Activated B cell treated with CpG ODN at 0.5 μM for 24 hours (primary cell): ENCODE measurements around the gene POTED. TPM values are rescaled to one million over a fixed set of nuclear protein-coding genes. Genes with fewer than 3 reads are reported as not detected.
"Not testable (repeated sequence)": the region's sequence is repeated elsewhere in the genome, so short reads cannot be mapped to it uniquely, and the experiment has no call there.

Experiments used
- ATAC-seq: fragments of 200-7000 bp; cut with Tn5 transposase; one replicate; pipeline ENCODE4 v1.10.0; 2021; ENCODE audit warnings: low read depth, mild to moderate bottlenecking, moderate library complexity
- CTCF ChIA-PET: fragments of 350-600 bp; sonication (Branson Sonifier 250); formaldehyde crosslinking; loops from one replicate; lab custom pipeline; 2021; ENCODE audit warnings: antibody characterized with exemption; lab: Charles Lee
- POLR2A ChIA-PET: fragments of 350-600 bp; sonication (Branson Sonifier 250); formaldehyde crosslinking; loops from one replicate; lab custom pipeline; 2021; ENCODE audit warnings: antibody characterized with exemption; lab: Charles Lee
- DNase-seq: peaks from one replicate; pipeline ENCODE4 v3.0.0; 2022
- H3K27ac Mint-ChIP-seq: one replicate; pipeline ENCODE4 v1.8.0; 2020; ENCODE audit warnings: mixed read lengths
- H3K27me3 Mint-ChIP-seq: one replicate; pipeline ENCODE4 v1.8.0; 2021; ENCODE audit warnings: mixed read lengths
- H3K36me3 Mint-ChIP-seq: one replicate; pipeline ENCODE4 v1.8.0; 2021; ENCODE audit warnings: low read depth, mixed read lengths
- H3K4me1 Mint-ChIP-seq: one replicate; pipeline ENCODE4 v1.8.0; 2021; ENCODE audit warnings: mixed read lengths
- H3K4me3 Mint-ChIP-seq: one replicate; pipeline ENCODE4 v1.8.0; 2020; ENCODE audit warnings: mild to moderate bottlenecking, mixed read lengths
- H3K9me3 Mint-ChIP-seq: one replicate; pipeline ENCODE4 v1.8.0; 2020; ENCODE audit warnings: mixed read lengths
- intact Hi-C: fragments of 100-400 bp; cut with micrococcal nuclease; formaldehyde crosslinking; loops from one replicate; pipeline ENCODE4 v1.15.1; 2024
- total RNA-seq: library from RNA; stranded (reverse); gene quantifications from 2 replicates; pipeline ENCODE4 v1.2.3, GENCODE V29; 2022

POTED gene
- total RNA-seq = not detected in 2 replicates

- CTCF ChIA-PET, H3K27ac Mint-ChIP-seq, H3K9me3 Mint-ChIP-seq, H3K4me1 Mint-ChIP-seq, intact Hi-C loops, DNase-seq, H3K27me3 Mint-ChIP-seq, POLR2A ChIA-PET, ATAC-seq, H3K4me3 Mint-ChIP-seq, H3K36me3 Mint-ChIP-seq: not testable (repeated sequence)
Observed at GRCh38 chr21:13609477-13609876, at the start of gene POTED. Gene POTED, plus strand, starts transcription at chr21:13609777. Its CDS starts 452 bp downstream, at chr21:13610229.

GRCh38 chr21:13650101-13650500 is 40.5 kb downstream of the POTED start:
- H3K4me1 Mint-ChIP-seq, DNase-seq, H3K9me3 Mint-ChIP-seq, H3K27ac Mint-ChIP-seq, CTCF ChIA-PET, POLR2A ChIA-PET, H3K36me3 Mint-ChIP-seq, H3K27me3 Mint-ChIP-seq, intact Hi-C loops, ATAC-seq, H3K4me3 Mint-ChIP-seq: not testable (repeated sequence)

GRCh38 chr21:13651746-13652145 is 42.2 kb downstream of the POTED start:
- H3K9me3 Mint-ChIP-seq, DNase-seq, H3K4me3 Mint-ChIP-seq, H3K4me1 Mint-ChIP-seq, intact Hi-C loops, H3K36me3 Mint-ChIP-seq, H3K27me3 Mint-ChIP-seq, POLR2A ChIA-PET, H3K27ac Mint-ChIP-seq, ATAC-seq, CTCF ChIA-PET: not testable (repeated sequence)
